HEK293 (cell line): ENCODE results near the gene GADD45G.

ENCODE experiments used
- HOXA7 ChIP-seq: sonication (generic); formaldehyde crosslinking; IDR thresholded peaks from 2 replicates; pipeline ENCODE4 v1.8.1; 2022; ENCODE audit warnings: missing genetic modification reagents, borderline replicate concordance
- HOXC10 ChIP-seq: sonication (generic); formaldehyde crosslinking; IDR thresholded peaks from 2 replicates; pipeline ENCODE4 v1.8.1; 2023; ENCODE audit warnings: mild to moderate bottlenecking, missing genetic modification reagents
- KLF16 ChIP-seq: fragments of 450-650 bp; formaldehyde crosslinking; IDR thresholded peaks from 2 replicates; pipeline ENCODE4 v1.5.1; 2017; ENCODE audit warnings: missing biosample characterization, missing genetic modification characterization
- TCF7L2 ChIP-seq: IDR thresholded peaks from 2 replicates; pipeline ENCODE4 v1.6.1; 2011; ENCODE audit warnings: low read depth, mild to moderate bottlenecking, inconsistent platforms, low read length, moderate library complexity, borderline replicate concordance
- ZBTB20 ChIP-seq: fragments of 450-650 bp; formaldehyde crosslinking; IDR thresholded peaks from 2 replicates; pipeline ENCODE4 v1.5.1; 2016; ENCODE audit warnings: missing biosample characterization, missing genetic modification characterization
- ZBTB7A ChIP-seq: fragments of 450-650 bp; formaldehyde crosslinking; IDR thresholded peaks from 2 replicates; pipeline ENCODE4 v1.5.1; 2016; ENCODE audit warnings: low read depth, missing biosample characterization, missing genetic modification characterization
- ZFP37 ChIP-seq: fragments of 450-650 bp; formaldehyde crosslinking; IDR thresholded peaks from 2 replicates; pipeline ENCODE4 v1.5.1; 2016; ENCODE audit warnings: missing biosample characterization, missing genetic modification characterization
- ZNF274 ChIP-seq, 2 experiments: fragments of 200-500 bp in 1 of 2; fragments of 450-650 bp in 1 of 2; sonication (Bioruptor generic) in 1 of 2; formaldehyde crosslinking in 1 of 2; IDR thresholded peaks; 2 replicates each; pipeline versions ENCODE4 v1.5.1 to v1.6.1; 2014 to 2016; ENCODE audit warnings: borderline replicate concordance in 1 of 2, inconsistent platforms in 1 of 2, low read length in 1 of 2, missing biosample characterization in 1 of 2, missing genetic modification characterization in 1 of 2
- ZNF670 ChIP-seq: fragments of 450-650 bp; formaldehyde crosslinking; IDR thresholded peaks from 2 replicates; pipeline ENCODE4 v1.5.1; 2016; ENCODE audit warnings: missing biosample characterization, missing genetic modification characterization, low read depth
- ZNF747 ChIP-seq: fragments of 450-650 bp; formaldehyde crosslinking; IDR thresholded peaks from 2 replicates; pipeline ENCODE4 v1.5.1; 2016; ENCODE audit warnings: missing biosample characterization, missing genetic modification characterization
- TF ChIP-seq, protein P1 (sequence below): fragments of 450-650 bp; formaldehyde crosslinking; IDR thresholded peaks from 2 replicates; pipeline ENCODE4 v1.5.1; 2016; ENCODE audit warnings: missing biosample characterization, missing genetic modification characterization
- TF ChIP-seq, protein P2 (sequence below): fragments of 450-650 bp; formaldehyde crosslinking; IDR thresholded peaks from 2 replicates; pipeline ENCODE4 v1.5.1; 2016; ENCODE audit warnings: missing biosample characterization, missing genetic modification characterization, low read depth
- TF ChIP-seq, protein P3 (sequence below): fragments of 450-650 bp; formaldehyde crosslinking; IDR thresholded peaks from 2 replicates; pipeline ENCODE4 v1.5.1; 2016; ENCODE audit warnings: missing biosample characterization, missing genetic modification characterization

DNA sequence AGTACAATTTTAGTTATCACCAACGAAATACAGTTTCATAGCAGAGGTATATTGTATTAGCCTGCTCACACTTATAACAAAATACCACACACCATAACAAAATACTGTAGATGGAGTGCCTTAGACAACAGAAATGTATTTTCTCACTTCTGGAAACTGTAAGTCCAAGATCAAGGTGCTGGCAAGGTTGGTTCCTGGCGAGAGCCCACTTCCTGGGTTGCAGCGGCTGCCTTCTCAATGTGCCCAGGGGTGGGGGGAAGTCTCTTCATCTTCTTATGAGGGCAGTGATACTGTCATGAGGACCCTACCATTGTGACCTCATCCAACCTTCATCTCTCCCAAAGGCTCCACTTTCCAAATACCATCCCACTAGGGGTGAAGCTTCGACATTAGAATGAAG is 30.5 kb upstream of the GADD45G start:
- TF ChIP-seq ZBTB7A (tag by site-specific recombination) (no peak), ZNF670 (no peak), KLF16 (tag by site-specific recombination) (no peak), HOXA7 (no peak), ZNF274 (IDR thresholded peaks at IDR 0.05; ENCODE audit: low read length) (no peak), ZNF274 (tag by site-specific recombination; IDR thresholded peaks at IDR 0.05; ENCODE audit: borderline replicate concordance) (no peak), TCF7L2 (no peak), ZFP37 (tag by site-specific recombination) (no peak), ZNF747 (tag by site-specific recombination) (no peak), ZBTB20 (tag by site-specific recombination) (no peak), HOXC10 (CRISPR knock-in tag) (no peak)
- TF ChIP-seq, protein P1, sequence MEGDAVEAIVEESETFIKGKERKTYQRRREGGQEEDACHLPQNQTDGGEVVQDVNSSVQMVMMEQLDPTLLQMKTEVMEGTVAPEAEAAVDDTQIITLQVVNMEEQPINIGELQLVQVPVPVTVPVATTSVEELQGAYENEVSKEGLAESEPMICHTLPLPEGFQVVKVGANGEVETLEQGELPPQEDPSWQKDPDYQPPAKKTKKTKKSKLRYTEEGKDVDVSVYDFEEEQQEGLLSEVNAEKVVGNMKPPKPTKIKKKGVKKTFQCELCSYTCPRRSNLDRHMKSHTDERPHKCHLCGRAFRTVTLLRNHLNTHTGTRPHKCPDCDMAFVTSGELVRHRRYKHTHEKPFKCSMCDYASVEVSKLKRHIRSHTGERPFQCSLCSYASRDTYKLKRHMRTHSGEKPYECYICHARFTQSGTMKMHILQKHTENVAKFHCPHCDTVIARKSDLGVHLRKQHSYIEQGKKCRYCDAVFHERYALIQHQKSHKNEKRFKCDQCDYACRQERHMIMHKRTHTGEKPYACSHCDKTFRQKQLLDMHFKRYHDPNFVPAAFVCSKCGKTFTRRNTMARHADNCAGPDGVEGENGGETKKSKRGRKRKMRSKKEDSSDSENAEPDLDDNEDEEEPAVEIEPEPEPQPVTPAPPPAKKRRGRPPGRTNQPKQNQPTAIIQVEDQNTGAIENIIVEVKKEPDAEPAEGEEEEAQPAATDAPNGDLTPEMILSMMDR (tag by site-specific recombination) = no peak
- TF ChIP-seq, protein P2, sequence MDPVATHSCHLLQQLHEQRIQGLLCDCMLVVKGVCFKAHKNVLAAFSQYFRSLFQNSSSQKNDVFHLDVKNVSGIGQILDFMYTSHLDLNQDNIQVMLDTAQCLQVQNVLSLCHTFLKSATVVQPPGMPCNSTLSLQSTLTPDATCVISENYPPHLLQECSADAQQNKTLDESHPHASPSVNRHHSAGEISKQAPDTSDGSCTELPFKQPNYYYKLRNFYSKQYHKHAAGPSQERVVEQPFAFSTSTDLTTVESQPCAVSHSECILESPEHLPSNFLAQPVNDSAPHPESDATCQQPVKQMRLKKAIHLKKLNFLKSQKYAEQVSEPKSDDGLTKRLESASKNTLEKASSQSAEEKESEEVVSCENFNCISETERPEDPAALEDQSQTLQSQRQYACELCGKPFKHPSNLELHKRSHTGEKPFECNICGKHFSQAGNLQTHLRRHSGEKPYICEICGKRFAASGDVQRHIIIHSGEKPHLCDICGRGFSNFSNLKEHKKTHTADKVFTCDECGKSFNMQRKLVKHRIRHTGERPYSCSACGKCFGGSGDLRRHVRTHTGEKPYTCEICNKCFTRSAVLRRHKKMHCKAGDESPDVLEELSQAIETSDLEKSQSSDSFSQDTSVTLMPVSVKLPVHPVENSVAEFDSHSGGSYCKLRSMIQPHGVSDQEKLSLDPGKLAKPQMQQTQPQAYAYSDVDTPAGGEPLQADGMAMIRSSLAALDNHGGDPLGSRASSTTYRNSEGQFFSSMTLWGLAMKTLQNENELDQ = no peak
- TF ChIP-seq, protein P3, sequence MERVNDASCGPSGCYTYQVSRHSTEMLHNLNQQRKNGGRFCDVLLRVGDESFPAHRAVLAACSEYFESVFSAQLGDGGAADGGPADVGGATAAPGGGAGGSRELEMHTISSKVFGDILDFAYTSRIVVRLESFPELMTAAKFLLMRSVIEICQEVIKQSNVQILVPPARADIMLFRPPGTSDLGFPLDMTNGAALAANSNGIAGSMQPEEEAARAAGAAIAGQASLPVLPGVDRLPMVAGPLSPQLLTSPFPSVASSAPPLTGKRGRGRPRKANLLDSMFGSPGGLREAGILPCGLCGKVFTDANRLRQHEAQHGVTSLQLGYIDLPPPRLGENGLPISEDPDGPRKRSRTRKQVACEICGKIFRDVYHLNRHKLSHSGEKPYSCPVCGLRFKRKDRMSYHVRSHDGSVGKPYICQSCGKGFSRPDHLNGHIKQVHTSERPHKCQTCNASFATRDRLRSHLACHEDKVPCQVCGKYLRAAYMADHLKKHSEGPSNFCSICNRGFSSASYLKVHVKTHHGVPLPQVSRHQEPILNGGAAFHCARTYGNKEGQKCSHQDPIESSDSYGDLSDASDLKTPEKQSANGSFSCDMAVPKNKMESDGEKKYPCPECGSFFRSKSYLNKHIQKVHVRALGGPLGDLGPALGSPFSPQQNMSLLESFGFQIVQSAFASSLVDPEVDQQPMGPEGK (tag by site-specific recombination) = no peak
